HL-60 (cell line): ENCODE results near the gene PANX2.

Experiments
- CTCF ChIP-seq: IDR thresholded peaks from one replicate; pipeline ENCODE4 v1.5.1; 2011; ENCODE audit warnings: low read length, control low read depth, inconsistent platforms; ENCODE audit not compliant: insufficient read depth
- GABPA ChIP-seq: IDR thresholded peaks from 2 replicates; pipeline ENCODE4 v1.6.1; 2012; ENCODE audit warnings: low read depth
- POLR2AphosphoS5 ChIP-seq: IDR thresholded peaks from 2 replicates; pipeline ENCODE4 v1.6.1; 2012; ENCODE audit warnings: low read depth
- SPI1 ChIP-seq: IDR thresholded peaks from 2 replicates; pipeline ENCODE4 v1.6.1; 2012; ENCODE audit warnings: low read depth, mild to moderate bottlenecking, borderline replicate concordance
- TF ChIP-seq, protein P1 (sequence below): IDR thresholded peaks from 2 replicates; pipeline ENCODE4 v1.6.1; 2012; ENCODE audit warnings: low read depth; ENCODE audit not compliant: insufficient replicate concordance

DNA sequence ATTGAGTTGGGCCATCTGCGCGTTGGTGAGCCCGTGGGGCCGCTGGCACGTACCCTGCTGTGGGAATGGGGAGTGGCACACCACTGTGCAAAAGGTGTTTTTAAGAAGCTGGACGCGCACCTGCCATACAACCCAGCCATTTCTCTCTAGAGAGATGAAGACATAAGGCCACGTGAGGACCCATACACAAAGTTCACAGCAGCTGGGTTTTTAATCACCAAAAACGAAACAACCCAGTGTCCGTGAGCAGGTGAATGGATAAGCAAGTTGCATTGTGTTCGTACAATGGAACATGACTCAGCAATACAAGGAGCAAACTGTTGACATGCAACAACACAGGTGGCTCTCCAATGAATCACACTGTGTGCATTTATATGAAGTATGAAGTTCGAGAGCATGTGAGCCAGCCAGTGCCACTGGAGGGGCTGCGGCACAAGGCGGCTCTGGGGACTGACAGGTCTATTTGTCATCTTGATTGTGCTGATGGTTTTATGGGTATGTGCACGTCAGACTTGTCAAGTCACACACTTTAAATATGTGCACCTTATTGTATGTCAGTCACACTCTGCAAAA is 30.6 kb upstream of the PANX2 start:
- TF ChIP-seq CTCF (no peak), GABPA (no peak), POLR2AphosphoS5 (no peak), SPI1 (no peak)
- TF ChIP-seq, protein P1, sequence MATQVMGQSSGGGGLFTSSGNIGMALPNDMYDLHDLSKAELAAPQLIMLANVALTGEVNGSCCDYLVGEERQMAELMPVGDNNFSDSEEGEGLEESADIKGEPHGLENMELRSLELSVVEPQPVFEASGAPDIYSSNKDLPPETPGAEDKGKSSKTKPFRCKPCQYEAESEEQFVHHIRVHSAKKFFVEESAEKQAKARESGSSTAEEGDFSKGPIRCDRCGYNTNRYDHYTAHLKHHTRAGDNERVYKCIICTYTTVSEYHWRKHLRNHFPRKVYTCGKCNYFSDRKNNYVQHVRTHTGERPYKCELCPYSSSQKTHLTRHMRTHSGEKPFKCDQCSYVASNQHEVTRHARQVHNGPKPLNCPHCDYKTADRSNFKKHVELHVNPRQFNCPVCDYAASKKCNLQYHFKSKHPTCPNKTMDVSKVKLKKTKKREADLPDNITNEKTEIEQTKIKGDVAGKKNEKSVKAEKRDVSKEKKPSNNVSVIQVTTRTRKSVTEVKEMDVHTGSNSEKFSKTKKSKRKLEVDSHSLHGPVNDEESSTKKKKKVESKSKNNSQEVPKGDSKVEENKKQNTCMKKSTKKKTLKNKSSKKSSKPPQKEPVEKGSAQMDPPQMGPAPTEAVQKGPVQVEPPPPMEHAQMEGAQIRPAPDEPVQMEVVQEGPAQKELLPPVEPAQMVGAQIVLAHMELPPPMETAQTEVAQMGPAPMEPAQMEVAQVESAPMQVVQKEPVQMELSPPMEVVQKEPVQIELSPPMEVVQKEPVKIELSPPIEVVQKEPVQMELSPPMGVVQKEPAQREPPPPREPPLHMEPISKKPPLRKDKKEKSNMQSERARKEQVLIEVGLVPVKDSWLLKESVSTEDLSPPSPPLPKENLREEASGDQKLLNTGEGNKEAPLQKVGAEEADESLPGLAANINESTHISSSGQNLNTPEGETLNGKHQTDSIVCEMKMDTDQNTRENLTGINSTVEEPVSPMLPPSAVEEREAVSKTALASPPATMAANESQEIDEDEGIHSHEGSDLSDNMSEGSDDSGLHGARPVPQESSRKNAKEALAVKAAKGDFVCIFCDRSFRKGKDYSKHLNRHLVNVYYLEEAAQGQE = no peak
